ENCODE data around the gene NUBP1. TPM values are rescaled to one million over a fixed set of nuclear protein-coding genes. Genes with fewer than 3 reads are reported as not detected.
"Not testable (repeated sequence)": the region's sequence is repeated elsewhere in the genome, so short reads cannot be mapped to it uniquely, and the experiment has no call there.

The NUBP1 gene
- total and polyA plus RNA-seq, 7 donors = 24.7 to 74.7 (median 29.6) TPM

DNA sequence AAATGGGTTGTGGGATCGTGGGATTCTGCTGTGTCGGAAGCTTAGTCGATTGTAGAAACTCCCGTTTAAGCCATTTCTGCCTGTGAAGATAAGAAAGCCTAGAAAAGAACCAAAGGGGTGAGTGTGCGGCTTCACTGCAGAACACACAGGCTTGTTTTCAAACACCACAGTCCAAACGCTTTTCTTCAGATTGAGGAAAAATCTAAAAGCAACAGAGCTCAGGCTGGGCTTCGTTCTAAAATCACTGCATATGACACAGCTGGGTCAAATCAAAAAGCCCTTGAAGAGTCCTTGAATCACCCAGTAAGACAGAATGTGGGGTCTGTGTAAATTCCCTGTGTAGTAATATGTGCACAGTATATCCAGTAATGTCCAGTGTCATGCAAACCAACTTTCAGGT, 25.7 kb downstream of the NUBP1 start:
- peaks cover 0 to 48% of the 10 kb centered on the region in 2 donors for H3K36me3 ChIP-seq (ENCODE audit: insufficient read depth in 1 of 2, low read depth in 1 of 2)
- intact Hi-C loops (cut with DNase I) = loop anchor here in 1 of 2 donors (10.0 kb wide), 1 partner anchor 135 kb away; no protein-coding TSS in a partner anchor
- no peaks in the 10 kb centered on the region for H3K9me3 ChIP-seq
- H3K27ac ChIP-seq = no peak overlapping the region
- DNase-seq = no peak
- no peaks in the 10 kb centered on the region for H3K4me1 ChIP-seq
- no peak for TF ChIP-seq CTCF (IDR thresholded peaks at IDR 0.05)
- H3K4me3 ChIP-seq = no peak overlapping the region
- no peaks in the 10 kb centered on the region for H3K27me3 ChIP-seq (ENCODE audit: insufficient read depth in 3 of 3, low read length in 2 of 3)
- 76 to 88% (median 81%) methylated on average over 7 of the region's 7 CpGs for WGBS, 3 donors
- ATAC-seq = no peak

GRCh38 chr16:10770907-10771306, 27.3 kb downstream of the NUBP1 start:
- no peak overlapping the region for H3K27ac ChIP-seq
- TF ChIP-seq CTCF (IDR thresholded peaks at IDR 0.05) = no peak
- H3K36me3 ChIP-seq (ENCODE audit: insufficient read depth in 1 of 2, low read depth in 1 of 2) = peaks cover 0 to 36% of the 10 kb centered on the region in 2 donors
- DNase-seq (no peak), ATAC-seq (no peak)
- no peak overlapping the region for H3K4me3 ChIP-seq
- H3K4me1 ChIP-seq = no peaks in the 10 kb centered on the region
- 83 to 97% (median 87%) methylated on average over 1 of the region's 1 CpG for WGBS, 3 donors
- no peaks in the 10 kb centered on the region for H3K27me3 ChIP-seq (ENCODE audit: insufficient read depth in 3 of 3, low read length in 2 of 3)
- intact Hi-C loops (cut with DNase I) = no loop called here
- no peaks in the 10 kb centered on the region for H3K9me3 ChIP-seq

DNA sequence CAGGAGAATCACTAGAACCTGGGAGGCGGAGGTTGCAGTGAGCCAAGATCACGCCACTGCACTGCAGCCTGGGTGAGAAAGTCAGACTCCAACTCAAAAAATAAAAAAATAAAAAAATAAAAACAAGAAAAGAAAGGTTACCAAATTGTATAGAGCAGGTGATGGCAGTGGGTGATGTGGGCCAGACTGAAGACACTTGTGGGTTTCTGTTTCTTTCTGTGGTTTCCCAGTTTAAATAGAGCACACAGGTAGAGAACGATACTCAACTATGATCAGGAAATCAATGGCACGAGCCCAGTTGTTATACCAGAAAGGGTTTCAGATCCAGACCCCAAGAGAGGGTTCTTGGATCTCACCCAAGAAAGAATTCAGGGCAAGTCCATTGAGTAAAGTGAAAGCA, 32.6 kb downstream of the NUBP1 start:
- Histone ChIP-seq H3K27ac (no peak overlapping the region), H3K9me3 (no peaks in the 10 kb centered on the region), H3K36me3 (ENCODE audit: insufficient read depth in 1 of 2, low read depth in 1 of 2) (no peaks in the 10 kb centered on the region), H3K27me3 (ENCODE audit: insufficient read depth in 3 of 3, low read length in 2 of 3) (no peaks in the 10 kb centered on the region), H3K4me3 (no peak overlapping the region), H3K4me1 (no peaks in the 10 kb centered on the region)
- ATAC-seq (no peak), DNase-seq (no peak)
- 74 to 82% (median 81%) methylated on average over 4 of the region's 4 CpGs for WGBS, 3 donors
- intact Hi-C loops (cut with DNase I) = no loop called here
- TF ChIP-seq CTCF (IDR thresholded peaks at IDR 0.05) = no peak

DNA sequence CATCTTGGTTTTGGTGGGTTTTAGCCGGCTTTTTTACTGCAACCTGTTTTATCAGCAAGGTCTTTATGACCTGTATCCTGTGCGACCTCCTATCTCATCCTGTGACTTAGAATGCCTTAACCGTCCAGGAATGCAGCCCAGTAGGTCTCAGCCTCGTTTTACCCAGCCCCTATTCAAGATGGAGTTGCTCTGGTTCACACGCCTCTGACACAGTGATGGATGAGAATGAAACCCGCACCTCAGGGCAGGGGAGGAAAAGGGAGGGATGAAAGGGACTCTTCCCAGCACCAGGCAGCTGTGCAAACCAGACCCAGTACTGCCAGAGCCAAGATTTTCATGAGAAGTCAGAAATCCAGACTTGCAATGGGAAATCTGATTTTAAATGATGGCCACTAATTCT, 33.3 kb downstream of the NUBP1 start:
- ATAC-seq; H3K27me3 ChIP-seq (ENCODE audit: insufficient read depth in 3 of 3, low read length in 2 of 3); H3K4me3 ChIP-seq; H3K9me3 ChIP-seq; intact Hi-C loops (cut with DNase I); DNase-seq; H3K36me3 ChIP-seq (ENCODE audit: insufficient read depth in 1 of 2, low read depth in 1 of 2); H3K27ac ChIP-seq; H3K4me1 ChIP-seq: not testable (repeated sequence)
- 64 to 66% (median 65%) methylated on average over 6 of the region's 6 CpGs for WGBS, 3 donors

DNA sequence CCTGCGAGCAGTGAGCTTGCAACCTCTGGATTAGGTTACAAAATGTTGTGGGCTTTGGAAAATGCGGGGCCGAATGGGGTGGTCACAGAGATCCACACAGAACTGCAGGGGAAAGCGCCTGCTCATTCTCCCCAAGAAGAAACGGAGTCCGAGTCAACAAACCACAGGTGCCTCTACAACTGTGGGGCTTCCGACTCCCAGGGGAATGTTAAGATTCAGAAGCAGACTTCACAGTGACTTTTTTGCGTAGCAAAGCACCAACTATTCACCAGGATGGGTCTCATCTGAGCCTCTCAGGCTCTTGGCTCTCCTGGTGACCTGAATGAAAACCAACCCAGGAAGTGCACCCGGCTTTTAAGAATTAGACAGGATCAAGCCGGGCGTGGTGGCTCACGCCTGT, 33.7 kb downstream of the NUBP1 start:
- Histone ChIP-seq H3K4me1 (no peaks in the 10 kb centered on the region), H3K27ac (no peak overlapping the region), H3K9me3 (no peaks in the 10 kb centered on the region), H3K4me3 (no peak overlapping the region), H3K36me3 (ENCODE audit: insufficient read depth in 1 of 2, low read depth in 1 of 2) (no peaks in the 10 kb centered on the region), H3K27me3 (ENCODE audit: insufficient read depth in 3 of 3, low read length in 2 of 3) (no peaks in the 10 kb centered on the region)
- no peak for TF ChIP-seq CTCF (IDR thresholded peaks at IDR 0.05)
- intact Hi-C loops (cut with DNase I) = no loop called here
- ATAC-seq (no peak), DNase-seq (no peak)
- WGBS, 3 donors = 74 to 76% (median 76%) methylated on average over 12 of the region's 12 CpGs

- DNase-seq; H3K27ac ChIP-seq; ATAC-seq; H3K4me3 ChIP-seq; H3K9me3 ChIP-seq; H3K27me3 ChIP-seq (ENCODE audit: insufficient read depth in 3 of 3, low read length in 2 of 3); intact Hi-C loops (cut with DNase I); H3K4me1 ChIP-seq; H3K36me3 ChIP-seq (ENCODE audit: insufficient read depth in 1 of 2, low read depth in 1 of 2): not testable (repeated sequence)
- 88 to 98% (median 93%) methylated on average over 6 of the region's 6 CpGs for WGBS, 3 donors
Observed at GRCh38 chr16:10779908-10780307, 36.3 kb downstream of the NUBP1 start.
